ENCODE data around the gene ADAM10. TPM values are rescaled to one million over a fixed set of nuclear protein-coding genes. Genes with fewer than 3 reads are reported as not detected.

ADAM10 gene
- total and polyA plus RNA-seq, 2 donors (not counting 1 experiment from before 2014, with no cell fraction given), result 18.8 to 138 TPM

DNA sequence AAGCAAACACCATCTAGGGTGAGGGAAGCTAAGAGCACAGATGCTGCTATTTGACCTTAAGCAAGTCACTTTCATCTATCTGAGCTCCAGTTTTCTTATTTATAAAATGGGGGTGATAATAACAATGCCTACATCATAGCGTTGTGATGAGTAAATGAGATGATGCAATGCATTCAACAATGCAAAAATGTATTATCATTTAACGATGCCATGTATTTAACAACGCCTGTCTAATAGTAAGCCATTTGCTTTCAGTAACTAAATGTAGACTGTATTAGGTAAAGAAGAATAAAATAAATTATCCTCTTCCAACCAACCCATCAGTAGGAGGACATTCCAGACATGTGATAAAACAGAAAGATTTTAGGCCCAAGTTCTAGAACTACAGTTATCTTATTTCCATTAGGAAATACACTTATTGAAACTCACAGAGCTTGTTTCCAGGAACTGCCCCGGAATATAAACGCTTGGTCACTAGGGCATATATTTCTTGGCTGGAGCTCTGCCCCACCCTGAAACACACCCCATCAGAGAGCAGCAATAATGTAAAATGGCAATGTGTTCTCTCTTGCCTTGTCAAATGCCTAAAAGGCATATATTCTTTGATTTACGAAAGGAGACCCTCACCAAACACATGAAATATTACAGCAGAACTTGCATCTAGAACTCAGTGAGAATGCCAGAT, 189.5 kb downstream of the ADAM10 start:
- ChIA-PET POLR2A (no interaction called here), CTCF (no interaction called here)
- H3K4me3 ChIP-seq (ENCODE audit: control extremely low read depth in 1 of 5, extremely low read depth in 1 of 5, insufficient read depth in 1 of 5, low read depth in 2 of 5, low read length in 4 of 5), result no peak overlapping the region
- ATAC-seq (ENCODE audit: low read depth) (no peak), DNase-seq (no peak)
- no peaks in the 10 kb centered on the region for H4K20me1 ChIP-seq (ENCODE audit: control insufficient read depth, insufficient read depth, low read length, poor library complexity, severe bottlenecking)
- no peak overlapping the region for H3K9ac ChIP-seq (ENCODE audit: low read length)
- H3K27ac ChIP-seq (ENCODE audit: low read length in 2 of 2), result no peak overlapping the region
- Mint-ChIP-seq H3K4me1 (no peaks in the 10 kb centered on the region), H3K4me3 (no peak overlapping the region), H3K27ac (no peak overlapping the region), H3K9me3 (ENCODE audit: insufficient read depth) (no peaks in the 10 kb centered on the region), H3K27me3 (peaks cover 22% of the 10 kb centered on the region)
- H3K27me3 ChIP-seq (replicated peaks in 1 of 4; ENCODE audit: control extremely low read depth in 1 of 4, control insufficient read depth in 3 of 4, insufficient read depth in 4 of 4, low read length in 3 of 4), result no peaks in the 10 kb centered on the region
- TF ChIP-seq EZH2 (IDR thresholded peaks at IDR 0.05; ENCODE audit: borderline replicate concordance, insufficient read depth, low read depth, low read length, poor library complexity, severe bottlenecking) (no peak), CTCF (IDR thresholded peaks at IDR 0.05) (no peak)
- intact Hi-C loops (cut with micrococcal nuclease), result no loop called here
- H3K4me1 ChIP-seq (ENCODE audit: control insufficient read depth in 2 of 2, insufficient read depth in 2 of 2, low read length in 2 of 2), result no peaks in the 10 kb centered on the region
- no peaks in the 10 kb centered on the region for H3K79me2 ChIP-seq (ENCODE audit: control insufficient read depth, insufficient read depth, low read length)
- no peak overlapping the region for H2AFZ ChIP-seq (ENCODE audit: insufficient read depth, low read depth, low read length, poor library complexity, severe bottlenecking)
- no peaks in the 10 kb centered on the region for H3K9me3 ChIP-seq (ENCODE audit: control extremely low read depth in 1 of 3, control insufficient read depth in 2 of 3, insufficient read depth in 1 of 3, low read length in 2 of 3)
- 33% methylated on average over 2 of the region's 6 CpGs for WGBS (ENCODE audit: insufficient coverage)
- no peaks in the 10 kb centered on the region for H3K36me3 ChIP-seq (replicated peaks in 1 of 2; ENCODE audit: control extremely low read depth in 1 of 2, control insufficient read depth in 1 of 2, extremely low read depth in 1 of 2, insufficient read depth in 2 of 2, low read length in 1 of 2)
- no peak overlapping the region for H3K4me2 ChIP-seq (replicated peaks; ENCODE audit: low read depth, low read length, poor library complexity, severe bottlenecking)

DNA sequence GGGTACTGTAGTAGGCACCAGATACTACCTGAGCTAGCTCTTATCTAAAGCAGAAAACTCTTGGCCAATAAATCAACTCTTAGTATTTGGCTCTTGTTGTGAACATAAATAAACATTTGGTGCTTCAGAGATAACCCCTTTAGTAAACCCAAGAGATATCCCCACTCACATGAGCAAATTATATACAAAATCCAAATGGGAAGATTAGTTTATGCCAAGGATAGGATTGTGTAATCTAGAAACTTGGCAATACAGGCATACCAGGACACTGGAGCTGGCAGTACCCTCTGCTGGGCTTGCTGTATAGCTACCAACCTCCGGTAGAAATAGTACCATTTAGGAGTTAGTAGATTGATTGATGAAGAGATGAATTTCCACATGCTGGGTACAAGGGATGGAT, 190.7 kb downstream of the ADAM10 start:
- Histone ChIP-seq H4K20me1 (ENCODE audit: control insufficient read depth, insufficient read depth, low read length, poor library complexity, severe bottlenecking) (no peaks in the 10 kb centered on the region), H3K4me3 (ENCODE audit: control extremely low read depth in 1 of 5, extremely low read depth in 1 of 5, insufficient read depth in 1 of 5, low read depth in 2 of 5, low read length in 4 of 5) (no peak overlapping the region), H3K27me3 (replicated peaks in 1 of 4; ENCODE audit: control extremely low read depth in 1 of 4, control insufficient read depth in 3 of 4, insufficient read depth in 4 of 4, low read length in 3 of 4) (no peaks in the 10 kb centered on the region), H3K36me3 (replicated peaks in 1 of 2; ENCODE audit: control extremely low read depth in 1 of 2, control insufficient read depth in 1 of 2, extremely low read depth in 1 of 2, insufficient read depth in 2 of 2, low read length in 1 of 2) (no peaks in the 10 kb centered on the region), H3K4me2 (replicated peaks; ENCODE audit: low read depth, low read length, poor library complexity, severe bottlenecking) (no peak overlapping the region), H3K4me1 (ENCODE audit: control insufficient read depth in 2 of 2, insufficient read depth in 2 of 2, low read length in 2 of 2) (no peaks in the 10 kb centered on the region), H2AFZ (ENCODE audit: insufficient read depth, low read depth, low read length, poor library complexity, severe bottlenecking) (no peak overlapping the region), H3K9me3 (ENCODE audit: control extremely low read depth in 1 of 3, control insufficient read depth in 2 of 3, insufficient read depth in 1 of 3, low read length in 2 of 3) (no peaks in the 10 kb centered on the region), H3K27ac (ENCODE audit: low read length in 2 of 2) (no peak overlapping the region), H3K79me2 (ENCODE audit: control insufficient read depth, insufficient read depth, low read length) (no peaks in the 10 kb centered on the region), H3K9ac (ENCODE audit: low read length) (no peak overlapping the region)
- H3K27ac Mint-ChIP-seq, result no peak overlapping the region
- TF ChIP-seq CTCF (IDR thresholded peaks at IDR 0.05), result no peak
- no peak for TF ChIP-seq EZH2 (IDR thresholded peaks at IDR 0.05; ENCODE audit: borderline replicate concordance, insufficient read depth, low read depth, low read length, poor library complexity, severe bottlenecking)
- H3K27me3 Mint-ChIP-seq, result peaks cover 19% of the 10 kb centered on the region
- POLR2A ChIA-PET, result no interaction called here
- ATAC-seq (ENCODE audit: low read depth) (no peak), DNase-seq (no peak)
- H3K4me1 Mint-ChIP-seq, result no peaks in the 10 kb centered on the region
- no peak overlapping the region for H3K4me3 Mint-ChIP-seq
- no CpG with 5 or more reads among the region's 1 CpG for WGBS (ENCODE audit: insufficient coverage)
- no peaks in the 10 kb centered on the region for H3K9me3 Mint-ChIP-seq (ENCODE audit: insufficient read depth)
- intact Hi-C loops (cut with micrococcal nuclease), result no loop called here
- CTCF ChIA-PET, result no interaction called here
